Stimulated activated CD4-positive, alpha-beta T cell treated with anti-CD3 and anti-CD28 coated beads, Interleukin-12 subunit alpha, Interleukin-12 subunit beta, amount 100 ng/mL, for 24 hours (primary cell): Measurements from ENCODE around the gene SCYGR8.

Experiments
- DNase-seq, 2 experiments: peaks; one replicate each; pipeline ENCODE4 v3.0.0-alpha.2; 2020; ENCODE audit warnings: low read depth in 2 of 2

The SCYGR8 gene

GRCh38 chr2:227761740-227762476 is 16.2 kb downstream of the SCYGR8 start:
- DNase-seq: no peak

GRCh38 chr2:227765788-227766372 is 20.2 kb downstream of the SCYGR8 start:
- no peak for DNase-seq

DNA sequence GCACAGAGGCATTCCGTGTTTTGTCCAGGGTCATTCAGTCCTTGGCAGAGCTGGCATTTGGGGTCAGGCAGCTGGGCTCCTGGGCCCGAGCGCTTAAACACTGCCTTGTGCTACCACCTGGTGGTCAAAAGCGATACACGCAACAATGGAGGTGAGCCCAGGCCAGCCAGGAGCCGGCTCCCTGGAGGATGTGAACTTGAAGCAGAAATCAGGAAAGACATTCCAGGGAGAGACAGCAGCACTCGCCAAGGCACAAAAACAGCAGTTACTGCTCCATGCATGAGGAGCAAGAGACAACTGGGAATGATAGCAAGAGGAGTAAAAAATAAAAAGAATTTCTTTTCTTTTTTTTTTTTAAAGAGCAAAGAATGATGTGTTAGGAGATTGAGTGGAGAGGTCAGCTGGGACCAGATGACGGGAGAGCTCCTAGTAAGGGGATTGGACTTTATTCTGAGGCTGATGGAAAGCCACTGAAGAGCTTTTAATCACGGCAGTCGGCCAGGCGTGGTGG is 20.7 kb downstream of the SCYGR8 start:
- DNase-seq: peak; percentile 35 to 58

- DNase-seq: no peak
Observed at GRCh38 chr2:227767830-227768229, 22.1 kb downstream of the SCYGR8 start.

GRCh38 chr2:227772197-227772661 is 26.5 kb downstream of the SCYGR8 start:
- DNase-seq: no peak

- no peak for DNase-seq
Observed at GRCh38 chr2:227772932-227773331, 27.2 kb downstream of the SCYGR8 start.

- no peak for DNase-seq
Observed at GRCh38 chr2:227774011-227774624, 28.4 kb downstream of the SCYGR8 start.

DNA sequence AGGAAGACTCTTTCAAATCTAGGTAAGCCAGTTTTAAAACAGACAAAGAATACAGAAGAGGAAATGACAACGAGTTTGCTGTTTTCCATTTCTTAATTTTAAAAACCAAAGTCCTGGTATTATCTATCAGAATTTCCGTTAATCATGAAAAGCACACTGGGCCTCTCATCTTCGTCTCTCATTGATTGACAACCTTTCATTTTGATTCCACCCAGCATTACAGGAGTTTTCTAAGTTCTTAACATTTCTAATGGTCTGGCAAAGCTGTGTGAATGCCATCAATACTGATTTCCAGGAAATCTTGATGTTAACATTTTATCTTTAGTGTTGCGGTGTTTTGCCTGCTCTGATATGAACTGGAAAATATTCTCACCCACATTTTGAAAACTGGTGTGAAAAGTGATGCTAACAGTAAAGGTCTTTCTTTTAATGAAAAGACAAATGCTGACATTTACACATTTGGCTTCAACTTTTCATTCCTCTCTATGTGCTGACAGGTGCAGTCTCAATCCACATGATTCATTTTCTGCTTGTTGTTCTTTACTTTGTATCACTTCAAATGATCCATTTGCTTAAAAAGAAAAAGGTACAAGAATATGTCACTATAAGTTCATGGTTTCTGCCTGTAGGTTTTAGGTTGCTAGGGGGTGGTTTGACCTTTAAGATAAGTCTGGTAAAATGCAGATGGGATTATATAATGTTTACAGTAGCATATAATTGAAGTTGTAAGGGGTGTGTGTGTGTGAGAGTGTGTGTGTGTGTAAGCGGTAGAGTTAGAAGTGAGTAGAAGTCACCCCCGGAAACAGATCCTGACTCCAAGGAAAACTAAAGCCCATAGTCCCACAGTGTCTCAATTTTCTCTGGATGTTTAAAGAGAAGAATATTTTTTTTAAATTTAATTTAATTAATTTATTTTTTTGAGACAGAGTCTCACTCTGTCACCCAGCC is 29.5 kb downstream of the SCYGR8 start:
- DNase-seq: no peak

DNA sequence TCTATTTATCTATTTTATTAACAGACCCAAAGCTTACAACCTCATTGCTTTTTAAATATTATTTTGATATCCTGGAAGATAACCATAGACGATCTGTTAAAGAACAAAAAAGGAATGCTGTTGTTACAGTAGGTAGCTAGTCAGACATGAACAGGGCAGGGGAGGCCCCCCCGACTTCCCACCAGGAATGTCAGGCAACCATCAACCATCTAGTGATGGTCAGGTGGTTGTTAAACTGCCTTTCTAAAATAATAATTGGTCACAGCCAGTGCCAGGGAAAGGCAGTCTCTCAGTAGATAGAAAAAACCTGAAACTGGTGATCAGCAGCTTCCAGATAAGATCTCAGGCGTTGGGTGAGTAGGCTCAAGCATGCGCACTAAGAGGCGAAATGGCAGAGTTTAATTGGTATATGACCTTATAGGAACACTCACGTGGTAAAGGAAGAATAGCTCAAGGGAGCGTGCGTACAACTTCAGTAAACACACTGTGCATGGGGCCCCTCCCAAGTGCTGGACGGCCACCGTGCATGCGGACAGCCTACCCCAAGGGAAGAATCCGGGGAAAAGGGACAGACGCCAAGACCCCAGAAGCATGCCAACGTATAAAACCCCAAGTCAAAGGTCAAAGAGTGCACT is 35.4 kb downstream of the SCYGR8 start:
- no peak for DNase-seq

- no peak for DNase-seq
Observed at GRCh38 chr2:227781841-227782240, 36.1 kb downstream of the SCYGR8 start.

DNA sequence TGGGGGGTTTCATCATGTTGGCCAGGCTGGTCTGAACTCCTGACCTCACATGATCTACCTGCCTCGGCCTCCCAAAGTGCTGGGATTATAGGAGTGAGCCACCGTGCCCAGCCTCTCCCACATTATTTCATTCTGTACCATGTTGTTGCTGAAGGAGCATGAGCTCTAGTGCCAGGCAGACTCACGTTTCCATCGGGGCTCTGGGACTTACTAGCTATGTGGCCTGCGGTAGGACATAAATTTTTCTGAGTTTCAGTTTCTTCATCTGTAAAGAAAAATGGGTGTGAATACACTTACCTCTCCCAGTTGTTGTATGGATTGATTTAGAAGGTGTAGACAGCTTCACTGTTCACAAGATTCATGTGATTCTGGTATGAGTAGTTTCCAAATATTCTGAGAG is 37.1 kb downstream of the SCYGR8 start:
- DNase-seq: no peak

GRCh38 chr2:227783404-227784138 is 37.9 kb downstream of the SCYGR8 start:
- no peak for DNase-seq

DNA sequence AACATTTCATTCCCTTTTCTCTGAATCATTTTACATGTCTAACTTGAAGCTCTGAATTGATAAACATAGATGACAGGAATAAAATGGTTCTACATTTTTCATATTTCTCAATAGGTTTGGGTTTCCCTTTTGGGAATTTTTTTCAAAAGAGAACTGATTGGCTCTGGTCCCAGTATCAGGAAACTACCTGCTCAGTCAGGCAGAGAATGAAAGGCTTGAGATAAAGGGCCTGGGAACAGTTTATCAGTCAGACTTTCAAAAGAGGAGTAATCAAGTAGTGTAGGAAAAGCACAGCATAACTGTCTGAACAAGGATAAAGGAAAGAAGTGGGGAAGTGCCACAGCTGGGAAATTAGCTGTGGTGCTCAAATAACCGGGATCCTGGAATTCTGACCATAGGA is 39.6 kb downstream of the SCYGR8 start:
- no peak for DNase-seq

- no peak for DNase-seq
Observed at GRCh38 chr2:227788561-227789018, 42.9 kb downstream of the SCYGR8 start.

GRCh38 chr2:227789803-227790202 is 44.1 kb downstream of the SCYGR8 start:
- DNase-seq: no peak

GRCh38 chr2:227793148-227793712 is 47.5 kb downstream of the SCYGR8 start:
- DNase-seq: no peak
